Ovary (tissue), 3 donors: ENCODE results near the gene GRK1.

Experiments used
- CTCF ChIP-seq, 3 donors: fragments of 450-650 bp in 2 of 3; fragments of 200-600 bp in 1 of 3; IDR thresholded peaks; one replicate each; pipeline versions ENCODE4 v1.5.1 to v1.8.0; 2016 to 2022; ENCODE audit warnings: antibody characterized with exemption in 3 of 3, mild to moderate bottlenecking in 1 of 3
- EP300 ChIP-seq: sonication (generic); formaldehyde crosslinking; IDR thresholded peaks from one replicate; pipeline ENCODE4 v1.6.1; 2017; ENCODE audit warnings: antibody characterized with exemption
- POLR2A ChIP-seq: fragments of 450-650 bp; IDR thresholded peaks from one replicate; pipeline ENCODE4 v1.6.1; 2017; ENCODE audit warnings: antibody characterized with exemption, mild to moderate bottlenecking, moderate library complexity
- donor health status: DM: no; HTN: no; CAD: no.

- TF ChIP-seq CTCF (IDR thresholded peaks at IDR 0.05) (no peak), EP300 (no peak), POLR2A (no peak)
Observed at GRCh38 chr13:113735750-113736149, 68.7 kb downstream of the GRK1 start.
